Chondrocyte (in vitro differentiated cells): ENCODE measurements around the gene POU6F1. TPM values are rescaled to one million over a fixed set of nuclear protein-coding genes. Genes with fewer than 3 reads are reported as not detected.
A peak's percentile ranks its signal among the peaks of the same experiment; 100 is the strongest.

ENCODE experiments used
- DNase-seq: peaks from one replicate; pipeline ENCODE4 v3.0.0; 2021; ENCODE audit warnings: mixed read lengths, low spot score
- H3K27ac Mint-ChIP-seq: one replicate; pipeline ENCODE4 v1.8.0; 2021; ENCODE audit warnings: mild to moderate bottlenecking, moderate library complexity, mixed read lengths; ENCODE audit not compliant: unreplicated experiment
- H3K27me3 Mint-ChIP-seq: 2 replicates; pipeline ENCODE4 v1.8.0; 2021; ENCODE audit warnings: low read depth, mixed read lengths
- H3K36me3 Mint-ChIP-seq: 2 replicates; pipeline ENCODE4 v1.8.0; 2021; ENCODE audit warnings: low read depth, mixed read lengths
- H3K4me1 Mint-ChIP-seq: 2 replicates; pipeline ENCODE4 v1.8.0; 2021; ENCODE audit warnings: low read depth, mild to moderate bottlenecking, mixed read lengths
- H3K4me3 Mint-ChIP-seq: one replicate; pipeline ENCODE4 v1.8.0; 2021; ENCODE audit warnings: mild to moderate bottlenecking, moderate library complexity, mixed read lengths; ENCODE audit not compliant: unreplicated experiment
- H3K9me3 Mint-ChIP-seq: 2 replicates; pipeline ENCODE4 v1.8.0; 2021; ENCODE audit warnings: low read depth, mixed read lengths
- total RNA-seq: library from RNA; stranded (reverse); gene quantifications from 3 replicates; pipeline ENCODE4 v1.2.1, GENCODE V29; 2021
- TF ChIP-seq, protein P1 (sequence below): fragments of 200-600 bp; sonication (generic); IDR thresholded peaks from 2 replicates; pipeline ENCODE4 v1.5.0; 2021; ENCODE audit warnings: antibody characterized with exemption, mild to moderate bottlenecking, moderate library complexity

Gene POU6F1
- total RNA-seq, 1 donor from 2014 or later, result 9.9 TPM

DNA sequence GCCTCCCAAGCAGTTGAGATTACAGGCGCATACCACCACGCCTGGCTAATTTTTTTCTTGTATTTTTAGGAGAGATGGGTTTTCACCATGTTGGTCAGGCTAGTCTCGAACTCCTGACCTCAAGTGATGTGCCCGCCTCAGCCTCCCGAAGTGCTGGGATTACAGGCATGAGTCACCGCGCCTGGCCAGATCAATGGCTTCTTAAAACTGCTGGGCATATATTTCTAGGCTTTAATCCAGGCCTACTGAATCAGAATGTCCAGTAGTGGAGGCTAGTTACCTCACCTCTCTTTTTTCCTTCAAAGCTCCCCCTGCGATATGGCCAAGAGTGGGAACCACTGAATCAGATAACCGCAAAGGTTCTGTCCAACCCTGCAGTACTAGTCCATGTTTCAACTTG is 17.1 kb downstream of the POU6F1 start:
- DNase-seq, result peak; percentile 14

DNA sequence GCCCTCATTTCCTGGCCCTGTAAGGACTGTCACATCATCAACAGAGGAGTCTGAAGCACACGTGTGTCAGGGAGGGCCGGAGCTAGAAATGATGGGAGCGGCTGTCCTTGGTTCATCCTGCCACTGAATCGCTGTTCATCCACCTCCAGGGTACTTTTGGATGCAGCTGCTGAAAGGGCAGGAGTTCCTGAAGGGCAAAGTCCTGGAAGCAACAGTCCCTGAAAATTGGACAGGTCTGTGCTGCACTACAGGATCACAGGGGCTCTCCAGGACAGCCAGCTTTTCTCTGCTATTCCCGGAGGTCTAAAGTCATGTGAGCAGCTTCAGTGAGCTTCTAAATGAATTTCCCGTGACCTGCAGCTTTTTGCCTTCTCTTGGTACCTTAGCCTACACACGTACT is 17.7 kb downstream of the POU6F1 start:
- H3K27me3 Mint-ChIP-seq, result no peaks in the 10 kb centered on the region
- no peak overlapping the region for H3K27ac Mint-ChIP-seq
- TF ChIP-seq, protein P1, sequence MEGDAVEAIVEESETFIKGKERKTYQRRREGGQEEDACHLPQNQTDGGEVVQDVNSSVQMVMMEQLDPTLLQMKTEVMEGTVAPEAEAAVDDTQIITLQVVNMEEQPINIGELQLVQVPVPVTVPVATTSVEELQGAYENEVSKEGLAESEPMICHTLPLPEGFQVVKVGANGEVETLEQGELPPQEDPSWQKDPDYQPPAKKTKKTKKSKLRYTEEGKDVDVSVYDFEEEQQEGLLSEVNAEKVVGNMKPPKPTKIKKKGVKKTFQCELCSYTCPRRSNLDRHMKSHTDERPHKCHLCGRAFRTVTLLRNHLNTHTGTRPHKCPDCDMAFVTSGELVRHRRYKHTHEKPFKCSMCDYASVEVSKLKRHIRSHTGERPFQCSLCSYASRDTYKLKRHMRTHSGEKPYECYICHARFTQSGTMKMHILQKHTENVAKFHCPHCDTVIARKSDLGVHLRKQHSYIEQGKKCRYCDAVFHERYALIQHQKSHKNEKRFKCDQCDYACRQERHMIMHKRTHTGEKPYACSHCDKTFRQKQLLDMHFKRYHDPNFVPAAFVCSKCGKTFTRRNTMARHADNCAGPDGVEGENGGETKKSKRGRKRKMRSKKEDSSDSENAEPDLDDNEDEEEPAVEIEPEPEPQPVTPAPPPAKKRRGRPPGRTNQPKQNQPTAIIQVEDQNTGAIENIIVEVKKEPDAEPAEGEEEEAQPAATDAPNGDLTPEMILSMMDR, result no peak
- DNase-seq, result no peak
- no peaks in the 10 kb centered on the region for H3K9me3 Mint-ChIP-seq
- H3K4me3 Mint-ChIP-seq, result no peak overlapping the region
- H3K36me3 Mint-ChIP-seq, result peaks cover 2% of the 10 kb centered on the region
- H3K4me1 Mint-ChIP-seq, result no peaks in the 10 kb centered on the region

More for the DNA sequence above, 17.1 kb downstream of the POU6F1 start:
- no peaks in the 10 kb centered on the region for H3K27me3 Mint-ChIP-seq
- no peak overlapping the region for H3K27ac Mint-ChIP-seq
- H3K9me3 Mint-ChIP-seq, result no peaks in the 10 kb centered on the region
- TF ChIP-seq, protein P1, result no peak
- H3K4me3 Mint-ChIP-seq, result no peak overlapping the region
- peaks cover 3% of the 10 kb centered on the region for H3K36me3 Mint-ChIP-seq
- H3K4me1 Mint-ChIP-seq, result no peaks in the 10 kb centered on the region

DNA sequence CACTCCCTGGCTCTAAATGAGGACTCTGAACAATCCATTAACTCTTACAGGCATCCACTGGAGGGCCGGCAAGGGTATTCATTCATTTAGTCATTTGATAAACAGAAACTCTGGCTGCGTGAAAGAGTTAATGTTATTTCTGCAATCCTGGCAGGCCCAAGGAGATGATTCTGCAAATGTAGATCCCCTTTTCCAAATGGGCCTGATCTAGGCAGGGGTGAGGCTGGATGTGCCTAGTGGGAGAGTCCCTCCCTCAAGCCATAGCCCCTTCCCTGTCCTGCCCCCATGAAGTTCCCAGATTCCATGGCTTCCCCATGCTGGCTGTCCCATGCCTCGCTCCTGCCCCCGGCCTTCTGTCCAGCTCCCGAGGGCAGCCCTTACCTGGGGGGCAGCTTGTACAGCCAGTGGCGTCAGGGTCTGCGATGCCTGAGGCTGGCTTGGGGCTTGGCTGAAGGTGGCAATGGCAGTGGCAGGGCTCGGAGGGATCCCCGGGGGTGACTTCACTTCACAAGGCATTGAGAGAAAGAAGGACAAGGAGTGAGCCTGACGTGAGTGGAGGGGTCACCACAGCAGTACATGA is 18.4 kb downstream of the POU6F1 start:
- Mint-ChIP-seq H3K4me3 (no peak overlapping the region), H3K4me1 (no peaks in the 10 kb centered on the region), H3K36me3 (peaks cover 2% of the 10 kb centered on the region), H3K9me3 (no peaks in the 10 kb centered on the region), H3K27ac (no peak overlapping the region), H3K27me3 (no peaks in the 10 kb centered on the region)
- DNase-seq, result peak; percentile 79
- TF ChIP-seq, protein P1, result no peak

DNA sequence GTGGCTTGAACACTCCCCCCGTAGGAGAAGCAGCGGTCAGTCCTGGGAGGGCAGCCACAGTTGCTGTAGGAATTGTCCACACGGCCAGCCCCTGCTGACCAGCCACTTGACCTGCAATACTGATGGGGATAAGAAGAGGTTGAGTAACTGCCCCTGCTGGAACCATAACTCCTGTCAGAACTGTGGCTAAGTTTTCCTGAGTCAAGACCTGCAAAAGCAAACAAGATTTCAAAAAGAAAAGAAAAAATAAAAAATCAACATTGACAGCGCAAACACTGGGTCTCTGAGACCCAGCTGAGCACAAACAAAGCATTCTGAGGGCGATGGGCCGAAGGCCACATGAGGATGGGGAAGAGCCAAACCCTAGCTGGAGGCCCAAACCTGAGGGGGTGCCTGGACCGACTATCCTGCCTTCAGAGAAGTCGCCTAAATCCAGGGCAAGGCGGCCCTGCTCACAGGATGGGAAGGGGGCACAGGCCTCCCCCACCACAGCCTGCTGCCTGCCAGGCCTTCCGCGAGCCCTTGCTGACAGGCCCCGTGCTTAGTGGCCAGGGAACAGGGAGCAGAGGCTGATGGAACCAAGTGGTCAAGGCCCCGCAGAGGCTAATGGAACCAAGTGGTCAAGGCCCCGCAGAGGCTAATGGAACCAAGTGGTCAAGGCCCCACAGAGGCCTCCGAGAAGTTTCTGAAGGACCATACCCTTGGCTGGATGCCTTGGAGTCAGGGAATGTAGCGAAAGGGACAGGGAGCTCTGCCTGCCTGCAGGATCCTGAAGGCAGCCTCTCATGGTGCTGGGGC is 19.1 kb downstream of the POU6F1 start:
- H3K36me3 Mint-ChIP-seq, result peaks cover 2% of the 10 kb centered on the region
- peak; percentile 72 for DNase-seq
- no peaks in the 10 kb centered on the region for H3K9me3 Mint-ChIP-seq
- H3K27me3 Mint-ChIP-seq, result no peaks in the 10 kb centered on the region
- no peaks in the 10 kb centered on the region for H3K4me1 Mint-ChIP-seq
- no peak overlapping the region for H3K4me3 Mint-ChIP-seq
- TF ChIP-seq, protein P1, result no peak
- no peak overlapping the region for H3K27ac Mint-ChIP-seq

DNA sequence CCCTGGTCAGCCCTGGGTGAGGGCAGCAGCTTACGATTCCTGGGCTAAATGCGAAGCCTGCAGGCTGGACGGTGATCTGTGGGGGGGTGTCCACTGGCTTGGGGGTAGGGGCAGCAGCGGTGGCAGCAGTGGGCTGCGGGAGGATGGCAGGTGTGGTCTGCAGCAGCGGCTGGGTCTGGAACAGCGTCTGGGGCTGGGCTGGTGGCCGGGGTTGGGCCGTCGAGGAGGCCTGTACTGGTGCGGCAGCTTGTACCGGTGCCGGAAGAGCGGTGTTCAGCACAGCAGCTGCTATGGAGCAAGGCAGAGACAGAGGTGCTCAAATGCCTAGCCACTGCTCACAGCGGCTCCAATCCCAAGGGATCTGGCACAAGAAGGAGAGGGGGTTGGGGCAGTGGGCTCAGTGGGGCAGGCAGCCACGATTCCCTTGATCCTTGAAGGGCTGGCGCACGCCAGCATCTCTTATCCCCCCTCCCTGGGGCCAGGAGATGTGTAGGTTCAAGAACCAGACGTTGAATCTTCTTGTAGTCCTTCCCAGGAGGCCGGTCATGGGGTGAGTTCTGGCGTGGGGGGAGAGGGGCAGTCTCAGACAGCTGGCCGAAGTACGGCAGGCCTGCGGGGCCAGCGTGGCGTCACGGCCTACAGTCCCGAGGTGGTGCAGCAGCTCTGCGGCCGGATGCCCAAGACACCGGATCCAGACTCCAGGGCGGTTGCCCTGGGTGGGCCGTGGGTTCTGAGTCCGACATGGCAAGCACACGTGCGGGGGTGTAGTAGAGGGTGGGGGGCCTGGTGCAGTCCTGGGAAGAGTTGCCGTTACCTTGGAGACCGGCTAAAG is 19.9 kb downstream of the POU6F1 start:
- no peaks in the 10 kb centered on the region for H3K9me3 Mint-ChIP-seq
- no peaks in the 10 kb centered on the region for H3K4me1 Mint-ChIP-seq
- peak; percentile 75 for DNase-seq
- peaks cover 2% of the 10 kb centered on the region for H3K36me3 Mint-ChIP-seq
- no peak overlapping the region for H3K4me3 Mint-ChIP-seq
- no peak overlapping the region for H3K27ac Mint-ChIP-seq
- TF ChIP-seq, protein P1, result no peak
- H3K27me3 Mint-ChIP-seq, result no peaks in the 10 kb centered on the region
